ENCODE measurements around the gene TDRD12.
A peak's percentile ranks its signal among the peaks of the same experiment; 100 is the strongest.

DNA sequence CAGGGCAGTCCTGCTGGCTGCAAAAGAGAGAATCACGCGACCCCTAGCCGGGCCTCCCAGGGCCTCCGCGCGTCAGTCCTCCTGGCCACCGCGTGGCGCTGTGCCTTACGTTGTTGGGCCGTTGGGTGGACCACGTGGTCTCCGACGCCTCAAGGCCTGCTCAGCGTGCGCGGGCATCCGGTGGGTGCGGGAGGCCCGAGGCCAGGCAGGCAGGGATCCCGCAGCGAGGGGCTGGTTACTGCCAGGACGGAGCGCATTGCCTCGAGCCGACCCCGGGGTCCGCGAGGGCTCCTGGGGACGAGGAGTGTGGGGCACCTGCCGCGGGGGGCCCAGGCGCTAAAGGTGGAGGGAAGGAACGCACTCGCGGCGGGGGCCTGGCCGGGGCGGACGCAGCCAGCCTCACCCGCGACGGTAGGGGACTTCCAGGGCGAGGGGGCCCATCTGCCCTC lies at the start of gene TDRD12:
- TF ChIP-seq, protein P1, sequence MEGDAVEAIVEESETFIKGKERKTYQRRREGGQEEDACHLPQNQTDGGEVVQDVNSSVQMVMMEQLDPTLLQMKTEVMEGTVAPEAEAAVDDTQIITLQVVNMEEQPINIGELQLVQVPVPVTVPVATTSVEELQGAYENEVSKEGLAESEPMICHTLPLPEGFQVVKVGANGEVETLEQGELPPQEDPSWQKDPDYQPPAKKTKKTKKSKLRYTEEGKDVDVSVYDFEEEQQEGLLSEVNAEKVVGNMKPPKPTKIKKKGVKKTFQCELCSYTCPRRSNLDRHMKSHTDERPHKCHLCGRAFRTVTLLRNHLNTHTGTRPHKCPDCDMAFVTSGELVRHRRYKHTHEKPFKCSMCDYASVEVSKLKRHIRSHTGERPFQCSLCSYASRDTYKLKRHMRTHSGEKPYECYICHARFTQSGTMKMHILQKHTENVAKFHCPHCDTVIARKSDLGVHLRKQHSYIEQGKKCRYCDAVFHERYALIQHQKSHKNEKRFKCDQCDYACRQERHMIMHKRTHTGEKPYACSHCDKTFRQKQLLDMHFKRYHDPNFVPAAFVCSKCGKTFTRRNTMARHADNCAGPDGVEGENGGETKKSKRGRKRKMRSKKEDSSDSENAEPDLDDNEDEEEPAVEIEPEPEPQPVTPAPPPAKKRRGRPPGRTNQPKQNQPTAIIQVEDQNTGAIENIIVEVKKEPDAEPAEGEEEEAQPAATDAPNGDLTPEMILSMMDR (IDR thresholded peaks at IDR 0.05) = peak; percentile 41; the same call in 1 of the 2 replicates
- TF ChIP-seq POLR2AphosphoS5 (IDR thresholded peaks at IDR 0.05; ENCODE audit: low read depth, low read length) (no peak), REST (IDR thresholded peaks at IDR 0.05; ENCODE audit: insufficient read depth in 1 of 2, low read depth in 2 of 2, low read length in 1 of 2) (no peak), SIN3A (IDR thresholded peaks at IDR 0.05; ENCODE audit: borderline replicate concordance, insufficient read depth, low read depth, low read length) (no peak)

Data from Panc1 (cell line).